ENCODE results near the gene ADI1. TPM values are rescaled to one million over a fixed set of nuclear protein-coding genes. Genes with fewer than 3 reads are reported as not detected.
A peak's percentile ranks its signal among the peaks of the same experiment; 100 is the strongest.

The ADI1 gene
- total RNA-seq, 2 experiments from 2014 or later, result 19.2 to 22.1 TPM

- CTCF ChIA-PET (ENCODE audit: unreplicated experiment), result interaction anchor here (0.6 to 1.7 kb wide), 3 partner anchors 23 to 134 kb away, joined by 3 to 4 read pairs (median 4); no protein-coding TSS in a partner anchor
- peaks cover 14% of the 10 kb centered on the region; the same call in 1 of the 2 replicates for H3K79me2 ChIP-seq (ENCODE audit: insufficient read depth, low read depth, low read length)
- peaks cover 26% of the 10 kb centered on the region for H3K4me1 ChIP-seq (ENCODE audit: insufficient read depth, low read length, poor library complexity, severe bottlenecking)
- H3K27ac ChIP-seq (ENCODE audit: low read depth, low read length, poor library complexity, severe bottlenecking), result peak overlapping the region; percentile 60
- BruUV-seq (replicated peaks), result no TSS peak
- peak; percentile 97 for DNase-seq (ENCODE audit: low spot score)
- H3K4me2 ChIP-seq (ENCODE audit: low read length), result peak overlapping the region; percentile 91
- peaks cover 33% of the 10 kb centered on the region for H3K36me3 ChIP-seq (ENCODE audit: insufficient read depth, low read length)
- POLR2A ChIA-PET, result interaction anchor here (0.7 to 1.8 kb wide), 6 partner anchors 19 to 259 kb away, joined by 3 to 19 read pairs (median 4); no protein-coding TSS in a partner anchor
- H3K9me3 ChIP-seq (ENCODE audit: low read length), result peaks cover 5% of the 10 kb centered on the region; the same call in 1 of the 2 replicates
- peak overlapping the region; percentile 60; the same call in 1 of the 2 replicates for H2AFZ ChIP-seq (ENCODE audit: low read length)
- H4K20me1 ChIP-seq (ENCODE audit: insufficient read depth, low read length), result no peaks in the 10 kb centered on the region
- TF ChIP-seq EZH2phosphoT487 (IDR thresholded peaks at IDR 0.05; ENCODE audit: borderline replicate concordance, low read depth, low read length) (no peak), CTCF (conservative IDR thresholded peaks at IDR 0.05; ENCODE audit: low read length) (no peak)
- intact Hi-C loops (cut with micrococcal nuclease; ENCODE audit: unreplicated experiment), result loop anchor here (1.0 to 5.0 kb wide), 4 partner anchors 40 to 141 kb away; partner anchors contain the start of genes EIPR1, RNASEH1, RPS7 and TRAPPC12
- no peaks in the 10 kb centered on the region for H3K9me2 ChIP-seq (ENCODE audit: insufficient read depth, low read length)
- H3K4me3 ChIP-seq (ENCODE audit: low read depth, low read length, poor library complexity, severe bottlenecking), result peak overlapping the region; percentile 81
Measured at GRCh38 chr2:3518496-3519254, 656 bp downstream of the ADI1 start.

GRCh38 chr2:3517948-3518495 lies 1.3 kb downstream of the ADI1 start:
- H3K4me2 ChIP-seq (ENCODE audit: low read length), result peak overlapping the region; percentile 91
- no peaks in the 10 kb centered on the region for H3K9me2 ChIP-seq (ENCODE audit: insufficient read depth, low read length)
- H3K4me1 ChIP-seq (ENCODE audit: insufficient read depth, low read length, poor library complexity, severe bottlenecking), result peaks cover 33% of the 10 kb centered on the region
- peaks cover 5% of the 10 kb centered on the region; the same call in 1 of the 2 replicates for H3K9me3 ChIP-seq (ENCODE audit: low read length)
- intact Hi-C loops (cut with micrococcal nuclease; ENCODE audit: unreplicated experiment), result loop anchor here (2.0 to 5.0 kb wide), 2 partner anchors 57 to 141 kb away; partner anchors contain the start of genes EIPR1, RPS7 and TRAPPC12
- H4K20me1 ChIP-seq (ENCODE audit: insufficient read depth, low read length), result no peaks in the 10 kb centered on the region
- ChIA-PET POLR2A (interaction anchor here (0.7 to 1.3 kb wide), 4 partner anchors 40 to 259 kb away, joined by 3 to 10 read pairs (median 4); partner anchors contain the start of gene RNASEH1), CTCF (ENCODE audit: unreplicated experiment) (interaction anchor here (1.7 kb wide), 1 partner anchor 134 kb away, joined by 3 read pairs; no protein-coding TSS in a partner anchor)
- peak overlapping the region; percentile 60; the same call in 1 of the 2 replicates for H2AFZ ChIP-seq (ENCODE audit: low read length)
- H3K4me3 ChIP-seq (ENCODE audit: low read depth, low read length, poor library complexity, severe bottlenecking), result peak overlapping the region; percentile 81
- TF ChIP-seq EZH2phosphoT487 (IDR thresholded peaks at IDR 0.05; ENCODE audit: borderline replicate concordance, low read depth, low read length), result no peak
- TF ChIP-seq CTCF (conservative IDR thresholded peaks at IDR 0.05; ENCODE audit: low read length), result no peak
- peak overlapping the region; percentile 57 for H3K27ac ChIP-seq (ENCODE audit: low read depth, low read length, poor library complexity, severe bottlenecking)
- no peak for DNase-seq (ENCODE audit: low spot score)
- peaks cover 14% of the 10 kb centered on the region; the same call in 1 of the 2 replicates for H3K79me2 ChIP-seq (ENCODE audit: insufficient read depth, low read depth, low read length)
- peaks cover 39% of the 10 kb centered on the region for H3K36me3 ChIP-seq (ENCODE audit: insufficient read depth, low read length)
- BruUV-seq (replicated peaks), result no TSS peak
